ENCODE measurements around the gene NOP53.
"Not testable (repeated sequence)": the region's sequence is repeated elsewhere in the genome, so short reads cannot be mapped to it uniquely, and the experiment has no call there.

NOP53 gene

GRCh38 chr19:47730910-47731309, 14.4 kb upstream of the NOP53 start:
- ChIA-PET CTCF (interaction anchor here (0.6 to 3.8 kb wide), 2 partner anchors 13 to 51 kb away, joined by 4 to 14 read pairs; no protein-coding TSS in a partner anchor), POLR2A (no interaction called here)
- no peak for TF ChIP-seq CTCF (IDR thresholded peaks at IDR 0.05; ENCODE audit: insufficient read depth, low read length, missing control alignments)
- H3K4me3 ChIP-seq (ENCODE audit: low read depth, low read length): no peak overlapping the region
- DNase-seq (ENCODE audit: low read depth, low spot score): no peak

- no peak for DNase-seq (ENCODE audit: low read depth, low spot score)
- H3K4me3 ChIP-seq (ENCODE audit: low read depth, low read length): no peak overlapping the region
- CTCF ChIA-PET: interaction anchor here (0.7 to 2.5 kb wide), 3 partner anchors 8 to 22 kb away, joined by 3 to 10 read pairs (median 7); partner anchors contain the start of gene EHD2
- no peak for TF ChIP-seq CTCF (IDR thresholded peaks at IDR 0.05; ENCODE audit: insufficient read depth, low read length, missing control alignments)
- POLR2A ChIA-PET: interaction anchor here (0.6 to 2.1 kb wide), 5 partner anchors 9 to 22 kb away, joined by 3 to 12 read pairs (median 5); no protein-coding TSS in a partner anchor
These were observed 10.2 kb upstream of the NOP53 start for GRCh38 chr19:47735131-47735530.

GRCh38 chr19:47740866-47741519, 4.4 kb upstream of the NOP53 start:
- no peak overlapping the region for H3K4me3 ChIP-seq (ENCODE audit: low read depth, low read length)
- POLR2A ChIA-PET: interaction anchor here (0.5 to 4.4 kb wide), 3 partner anchors 18 to 25 kb away, joined by 3 to 32 read pairs (median 16); no protein-coding TSS in a partner anchor
- CTCF ChIA-PET: interaction anchor here (3.9 kb wide), 1 partner anchor 28 kb away, joined by 49 read pairs; the partner anchor contains the start of gene EHD2
- no peak for TF ChIP-seq CTCF (IDR thresholded peaks at IDR 0.05; ENCODE audit: insufficient read depth, low read length, missing control alignments)
- no peak for DNase-seq (ENCODE audit: low read depth, low spot score)

- TF ChIP-seq CTCF (IDR thresholded peaks at IDR 0.05; ENCODE audit: insufficient read depth, low read length, missing control alignments): no peak
- H3K4me3 ChIP-seq (ENCODE audit: low read depth, low read length): no peak overlapping the region
- ChIA-PET POLR2A (interaction anchor here (2.4 to 4.4 kb wide), 2 partner anchors 19 to 22 kb away, joined by 16 to 32 read pairs; no protein-coding TSS in a partner anchor), CTCF (interaction anchor here (3.9 kb wide), 1 partner anchor 28 kb away, joined by 49 read pairs; the partner anchor contains the start of gene EHD2)
- no peak for DNase-seq (ENCODE audit: low read depth, low spot score)
These were observed 3.7 kb upstream of the NOP53 start for GRCh38 chr19:47741544-47742140.

- no peak for TF ChIP-seq CTCF (IDR thresholded peaks at IDR 0.05; ENCODE audit: insufficient read depth, low read length, missing control alignments)
- no peak for DNase-seq (ENCODE audit: low read depth, low spot score)
- POLR2A ChIA-PET: interaction anchor here (0.6 to 4.0 kb wide), 8 partner anchors 13 to 30 kb away, joined by 3 to 75 read pairs (median 4); partner anchors contain the start of gene EHD2
- H3K4me3 ChIP-seq (ENCODE audit: low read depth, low read length): peak overlapping the region; percentile 29
- CTCF ChIA-PET: interaction anchor here (0.7 to 7.1 kb wide), 6 partner anchors 7 to 31 kb away, joined by 3 to 211 read pairs (median 17); partner anchors contain the start of gene EHD2
These were observed 2.7 kb upstream of the NOP53 start for GRCh38 chr19:47742634-47743033.

- H3K4me3 ChIP-seq (ENCODE audit: low read depth, low read length): peak overlapping the region; percentile 78
- POLR2A ChIA-PET: interaction anchor here (1.8 to 4.0 kb wide), 4 partner anchors 23 to 33 kb away, joined by 7 to 75 read pairs (median 36); partner anchors contain the start of gene EHD2
- not testable (repeated sequence) for DNase-seq (ENCODE audit: low read depth, low spot score)
- CTCF ChIA-PET: interaction anchor here (1.1 to 7.1 kb wide), 3 partner anchors 19 to 310 kb away, joined by 5 to 211 read pairs (median 6); partner anchors contain the start of gene EHD2
These were observed 783 bp downstream of the NOP53 start for GRCh38 chr19:47746129-47746528.

All from AG04449 (cell line).